Left lung (tissue), 14 donors: ENCODE measurements around the gene MAN1B1. TPM values are rescaled to one million over a fixed set of nuclear protein-coding genes. Genes with fewer than 3 reads are reported as not detected.

Experiments
- ATAC-seq: fragments of 200-7000 bp; cut with Tn5 transposase; one replicate; pipeline ENCODE4 v1.9.1; 2020; ENCODE audit warnings: moderate library complexity
- DNase-seq, 4 donors: peaks; one replicate each; pipeline ENCODE4 v3.0.0-alpha.2; 2013 to 2020
- H3K27ac ChIP-seq, 2 donors: fragments of 200-600 bp; sonication (generic) in 1 of 2; one replicate each; pipeline versions ENCODE4 v1.5.0 to v1.8.0; 2020 to 2021
- H3K27me3 ChIP-seq, 2 donors: fragments of 200-600 bp; sonication (generic) in 1 of 2; one replicate each; pipeline versions ENCODE4 v1.5.0 to v1.8.0; 2020 to 2021
- H3K36me3 ChIP-seq, 2 donors: fragments of 200-600 bp; sonication (generic) in 1 of 2; one replicate each; pipeline versions ENCODE4 v1.5.0 to v1.8.0; 2020 to 2021
- H3K4me1 ChIP-seq, 2 donors: fragments of 200-600 bp; one replicate each; pipeline ENCODE4 v1.8.0; 2021
- H3K4me3 ChIP-seq, 2 donors: fragments of 200-600 bp; sonication (generic) in 1 of 2; one replicate each; pipeline versions ENCODE4 v1.5.0 to v1.8.0; 2020 to 2021; ENCODE audit warnings: mild to moderate bottlenecking in 1 of 2
- H3K9me3 ChIP-seq, 2 donors: fragments of 200-600 bp; sonication (generic) in 1 of 2; one replicate each; pipeline versions ENCODE4 v1.5.0 to v1.8.0; 2020 to 2021
- intact Hi-C, 2 donors: fragments of 100-400 bp; cut with DNase I; formaldehyde crosslinking; loops; one replicate each; pipeline versions ENCODE4 v1.11.2 to v1.14.2; 2022
- long read RNA-seq, 12 donors: library from polyadenylated mRNA in 2 of 12; unstranded in 2 of 12; transcript quantifications; one replicate each; pipeline ENCODE4 v2.0.0 and lab custom pipeline, GENCODE V29; 2019 to 2026
- polyA plus RNA-seq, 6 donors: library from polyadenylated mRNA; unstranded; fragments of 120-200 nt; gene quantifications; one replicate each; pipeline ENCODE4 v1.2.1, GENCODE V29; 2013; ENCODE audit not compliant: insufficient read length in 6 of 6
- total RNA-seq, 2 donors: library from RNA; stranded (reverse); fragmentation: NEBNext Ultra II Directional; extraction: Animal tissue kit (Norgen Biotek cat#: 25700); gene quantifications; one replicate each; pipeline ENCODE4 v1.2.1, GENCODE V29; 2021
- TF ChIP-seq, protein P1 (sequence below), 2 donors: fragments of 200-600 bp; sonication (generic) in 1 of 2; IDR thresholded peaks; one replicate each; pipeline versions ENCODE4 v1.5.0 to v1.8.0; 2021; ENCODE audit warnings: antibody characterized with exemption in 2 of 2
- donor health status: DM: no; HTN: yes; CAD: no.
- donor health status: DM: no; HTN: no; CAD: no.

MAN1B1 gene
- 10 to 100 TPM; 51.5 to 54.9 TPM for total RNA-seq
- 10 to 100 TPM; 62.7 to 74.9 (median 66.9) TPM for polyA plus RNA-seq
- long read RNA-seq, donor 1, full-length matches to known transcripts, result 15 of 15 reads
- long read RNA-seq, donor 1, partial matches to known transcripts, result 0 of 15 reads
- long read RNA-seq, donor 1, other reads (novel, unspliced or antisense), result 0 of 15 reads
- long read RNA-seq, donor 2, full-length matches to known transcripts, result 13 of 13 reads
- long read RNA-seq, donor 2, partial matches to known transcripts, result 0 of 13 reads
- long read RNA-seq, donor 2, other reads (novel, unspliced or antisense), result 0 of 13 reads
- long read RNA-seq, donor 3, transcript MAN1B1-202 (13 exons, 2,769 nt), result major isoform, 8 of 15 reads
- long read RNA-seq, donor 3, partial matches to known transcripts, result 5 of 15 reads
- long read RNA-seq, donor 3, other reads (novel, unspliced or antisense), result 0 of 15 reads
- long read RNA-seq, donor 4, full-length matches to known transcripts, result 27 of 33 reads
- long read RNA-seq, donor 4, partial matches to known transcripts, result 1 of 33 reads
- long read RNA-seq, donor 4, other reads (novel, unspliced or antisense), result 5 of 33 reads
- long read RNA-seq, donor 5, full-length matches to known transcripts, result 16 of 28 reads
- long read RNA-seq, donor 5, partial matches to known transcripts, result 12 of 28 reads
- long read RNA-seq, donor 5, other reads (novel, unspliced or antisense), result 0 of 28 reads
- long read RNA-seq, donor 6, transcript MAN1B1-202 (13 exons, 2,769 nt), result major isoform, 10 of 13 reads
- long read RNA-seq, donor 6, partial matches to known transcripts, result 0 of 13 reads
- long read RNA-seq, donor 6, other reads (novel, unspliced or antisense), result 0 of 13 reads
- long read RNA-seq, donor 7, transcript MAN1B1-202 (13 exons, 2,769 nt), result major isoform, 10 of 10 reads
- long read RNA-seq, donor 7, partial matches to known transcripts, result 0 of 10 reads
- long read RNA-seq, donor 7, other reads (novel, unspliced or antisense), result 0 of 10 reads
- long read RNA-seq, donor 8, full-length matches to known transcripts, result 15 of 31 reads
- long read RNA-seq, donor 8, partial matches to known transcripts, result 16 of 31 reads
- long read RNA-seq, donor 8, other reads (novel, unspliced or antisense), result 0 of 31 reads
- long read RNA-seq, donor 9, result 0 reads
- long read RNA-seq, donor 10, full-length matches to known transcripts, result 30 of 47 reads
- long read RNA-seq, donor 10, partial matches to known transcripts, result 7 of 47 reads
- long read RNA-seq, donor 10, other reads (novel, unspliced or antisense), result 10 of 47 reads
- long read RNA-seq, donor 11, transcript MAN1B1-202 (13 exons, 2,769 nt), result major isoform, 7 of 12 reads
- long read RNA-seq, donor 11, partial matches to known transcripts, result 0 of 12 reads
- long read RNA-seq, donor 11, other reads (novel, unspliced or antisense), result 0 of 12 reads
- long read RNA-seq, donor 12, full-length matches to known transcripts, result 11 of 11 reads
- long read RNA-seq, donor 12, partial matches to known transcripts, result 0 of 11 reads
- long read RNA-seq, donor 12, other reads (novel, unspliced or antisense), result 0 of 11 reads

- intact Hi-C loops, result no loop called here
- H3K27me3 ChIP-seq, result no peaks in the 10 kb centered on the region
- H3K4me3 ChIP-seq, result peak within 1 kb of the TSS; percentile 75
- ATAC-seq (peak; percentile 91), DNase-seq (peak; percentile 97 to 100 (median 100))
- H3K4me1 ChIP-seq, result peaks cover 17 to 45% of the 10 kb centered on the region in 2 donors
- peak within 1 kb of the TSS; percentile 87 to 95 for H3K27ac ChIP-seq
- no peaks in the 10 kb centered on the region for H3K9me3 ChIP-seq
- H3K36me3 ChIP-seq, result peaks cover 0 to 28% of the 10 kb centered on the region in 2 donors
- TF ChIP-seq, protein P1, sequence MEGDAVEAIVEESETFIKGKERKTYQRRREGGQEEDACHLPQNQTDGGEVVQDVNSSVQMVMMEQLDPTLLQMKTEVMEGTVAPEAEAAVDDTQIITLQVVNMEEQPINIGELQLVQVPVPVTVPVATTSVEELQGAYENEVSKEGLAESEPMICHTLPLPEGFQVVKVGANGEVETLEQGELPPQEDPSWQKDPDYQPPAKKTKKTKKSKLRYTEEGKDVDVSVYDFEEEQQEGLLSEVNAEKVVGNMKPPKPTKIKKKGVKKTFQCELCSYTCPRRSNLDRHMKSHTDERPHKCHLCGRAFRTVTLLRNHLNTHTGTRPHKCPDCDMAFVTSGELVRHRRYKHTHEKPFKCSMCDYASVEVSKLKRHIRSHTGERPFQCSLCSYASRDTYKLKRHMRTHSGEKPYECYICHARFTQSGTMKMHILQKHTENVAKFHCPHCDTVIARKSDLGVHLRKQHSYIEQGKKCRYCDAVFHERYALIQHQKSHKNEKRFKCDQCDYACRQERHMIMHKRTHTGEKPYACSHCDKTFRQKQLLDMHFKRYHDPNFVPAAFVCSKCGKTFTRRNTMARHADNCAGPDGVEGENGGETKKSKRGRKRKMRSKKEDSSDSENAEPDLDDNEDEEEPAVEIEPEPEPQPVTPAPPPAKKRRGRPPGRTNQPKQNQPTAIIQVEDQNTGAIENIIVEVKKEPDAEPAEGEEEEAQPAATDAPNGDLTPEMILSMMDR (IDR thresholded peaks at IDR 0.05), result no peak
Measured at GRCh38 chr9:137086531-137087408, at the start of gene MAN1B1. MAN1B1 (plus strand) TSS chr9:137086985; CDS start chr9:137087000, 15 bp downstream.

DNA sequence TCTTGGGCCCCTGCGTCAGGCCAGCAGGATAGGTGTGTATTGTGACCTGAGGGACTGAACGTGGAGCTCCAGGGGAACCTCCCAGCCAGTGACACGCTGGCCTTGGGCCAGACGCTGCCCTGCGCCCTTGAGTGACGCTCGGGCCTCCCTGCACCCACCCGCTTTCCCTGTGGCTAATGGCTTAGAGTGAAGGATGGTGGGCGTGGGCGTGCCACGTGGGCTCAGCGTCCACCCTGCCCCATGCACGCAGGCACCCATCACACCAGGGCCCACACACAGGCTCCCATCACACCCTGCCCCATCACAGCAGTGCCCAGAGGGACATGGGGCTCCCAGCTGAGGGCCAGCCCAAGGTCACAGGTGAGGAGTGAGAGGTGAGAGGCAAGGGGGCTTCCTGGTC lies 49.8 kb upstream of the MAN1B1 start:
- Histone ChIP-seq H3K9me3 (no peaks in the 10 kb centered on the region), H3K36me3 (peaks cover 0 to 37% of the 10 kb centered on the region in 2 donors), H3K27me3 (no peaks in the 10 kb centered on the region), H3K4me3 (no peak overlapping the region), H3K4me1 (peaks cover 8 to 50% of the 10 kb centered on the region in 2 donors), H3K27ac (no peak overlapping the region)
- DNase-seq (no peak), ATAC-seq (no peak)
- TF ChIP-seq, protein P1 (IDR thresholded peaks at IDR 0.05), result no peak
- intact Hi-C loops, result no loop called here

- Histone ChIP-seq H3K27me3 (no peaks in the 10 kb centered on the region), H3K4me3 (no peak overlapping the region), H3K9me3 (no peaks in the 10 kb centered on the region), H3K4me1 (peaks cover 8 to 46% of the 10 kb centered on the region in 2 donors), H3K36me3 (peaks cover 0 to 37% of the 10 kb centered on the region in 2 donors), H3K27ac (no peak overlapping the region)
- TF ChIP-seq, protein P1 (IDR thresholded peaks at IDR 0.05), result no peak
- DNase-seq (no peak), ATAC-seq (no peak)
- intact Hi-C loops, result no loop called here
Measured at GRCh38 chr9:137037483-137037882, 49.3 kb upstream of the MAN1B1 start.

GRCh38 chr9:137038916-137039315 lies 47.9 kb upstream of the MAN1B1 start:
- H3K36me3 ChIP-seq, result peaks cover 0 to 37% of the 10 kb centered on the region in 2 donors

More at GRCh38 chr9:137038916-137039315, 47.9 kb upstream of the MAN1B1 start:
- ATAC-seq (no peak), DNase-seq (no peak)
- no peaks in the 10 kb centered on the region for H3K9me3 ChIP-seq
- no peak overlapping the region for H3K27ac ChIP-seq
- intact Hi-C loops, result no loop called here
- no peak overlapping the region for H3K4me3 ChIP-seq
- TF ChIP-seq, protein P1 (IDR thresholded peaks at IDR 0.05), result no peak
- peaks cover 0 to 13% of the 10 kb centered on the region in 2 donors for H3K27me3 ChIP-seq
- peaks cover 12 to 37% of the 10 kb centered on the region in 2 donors for H3K4me1 ChIP-seq
